ENCODE results near the gene TRHDE. TPM values are rescaled to one million over a fixed set of nuclear protein-coding genes. Genes with fewer than 3 reads are reported as not detected.

The TRHDE gene
- total RNA-seq, 4 donors from 2014 or later = 0.49 to 5.8 (median 1.1) TPM

GRCh38 chr12:72241552-72241951 is 30.6 kb upstream of the TRHDE start:
- 70 to 72% methylated on average over 3 of the region's 3 CpGs for WGBS, 2 donors
- no peak for TF ChIP-seq POLR2A (IDR thresholded peaks at IDR 0.05)
- TF ChIP-seq CTCF (IDR thresholded peaks at IDR 0.05) = no peak
- DNase-seq (ENCODE audit: low spot score in 2 of 2) = no peak
- no peak overlapping the region for H3K4me3 ChIP-seq (ENCODE audit: low read depth, poor library complexity, severe bottlenecking)
- intact Hi-C loops (cut with DNase I; ENCODE audit: low total_unique reads) = no loop called here

- TF ChIP-seq POLR2A (IDR thresholded peaks at IDR 0.05) (no peak), CTCF (IDR thresholded peaks at IDR 0.05) (no peak)
- intact Hi-C loops (cut with DNase I; ENCODE audit: low total_unique reads) = no loop called here
- 62 to 69% methylated on average over 2 of the region's 2 CpGs for WGBS, 2 donors
- no peak overlapping the region for H3K4me3 ChIP-seq (ENCODE audit: low read depth, poor library complexity, severe bottlenecking)
- no peak for DNase-seq (ENCODE audit: low spot score in 2 of 2)
Observed at GRCh38 chr12:72242946-72243345, 29.2 kb upstream of the TRHDE start.

- WGBS, 2 donors = 52 to 54% methylated on average over 4 of the region's 4 CpGs
- intact Hi-C loops (cut with DNase I; ENCODE audit: low total_unique reads) = no loop called here
Observed at GRCh38 chr12:72246370-72246769, 25.8 kb upstream of the TRHDE start.

GRCh38 chr12:72250346-72250745 is 21.8 kb upstream of the TRHDE start:
- intact Hi-C loops (cut with DNase I; ENCODE audit: low total_unique reads) = loop anchor here (5.0 kb wide), 1 partner anchor 282 kb away; no protein-coding TSS in a partner anchor
- H3K4me3 ChIP-seq (ENCODE audit: low read depth, poor library complexity, severe bottlenecking) = no peak overlapping the region
- no peak for DNase-seq (ENCODE audit: low spot score in 2 of 2)
- TF ChIP-seq CTCF (IDR thresholded peaks at IDR 0.05) = no peak
- TF ChIP-seq POLR2A (IDR thresholded peaks at IDR 0.05) = no peak
- WGBS, 2 donors = 77 to 80% methylated on average over 2 of the region's 2 CpGs

More at GRCh38 chr12:72246370-72246769, 25.8 kb upstream of the TRHDE start:
- DNase-seq (ENCODE audit: low spot score in 2 of 2) = no peak
- H3K4me3 ChIP-seq (ENCODE audit: low read depth, poor library complexity, severe bottlenecking) = no peak overlapping the region
- no peak for TF ChIP-seq CTCF (IDR thresholded peaks at IDR 0.05)
- no peak for TF ChIP-seq POLR2A (IDR thresholded peaks at IDR 0.05)

GRCh38 chr12:72256725-72257124 is 15.4 kb upstream of the TRHDE start:
- intact Hi-C loops (cut with DNase I; ENCODE audit: low total_unique reads) = no loop called here
- no peak overlapping the region for H3K4me3 ChIP-seq (ENCODE audit: low read depth, poor library complexity, severe bottlenecking)
- DNase-seq (ENCODE audit: low spot score in 2 of 2) = no peak
- TF ChIP-seq POLR2A (IDR thresholded peaks at IDR 0.05) = no peak
- TF ChIP-seq CTCF (IDR thresholded peaks at IDR 0.05) = no peak
- WGBS, 2 donors = 81 to 87% methylated on average over 1 of the region's 1 CpG

GRCh38 chr12:72261885-72262284 is 10.3 kb upstream of the TRHDE start:
- intact Hi-C loops (cut with DNase I; ENCODE audit: low total_unique reads) = no loop called here
- H3K4me3 ChIP-seq (ENCODE audit: low read depth, poor library complexity, severe bottlenecking) = no peak overlapping the region
- DNase-seq (ENCODE audit: low spot score in 2 of 2) = no peak
- 34 to 42% methylated on average over 2 of the region's 2 CpGs for WGBS, 2 donors
- TF ChIP-seq POLR2A (IDR thresholded peaks at IDR 0.05) = no peak
- no peak for TF ChIP-seq CTCF (IDR thresholded peaks at IDR 0.05)

Measured in lower leg skin (tissue), 4 donors.